Stomach smooth muscle (tissue), 2 donors: ENCODE measurements around the gene CCR5.

Source experiments
- H3K27ac ChIP-seq: one replicate; pipeline ENCODE4 v1.7.0; 2013; ENCODE audit warnings: mild to moderate bottlenecking, low read length, inconsistent platforms
- H3K27me3 ChIP-seq, 2 donors: one replicate each; pipeline ENCODE4 v1.7.0; 2013; ENCODE audit warnings: low read length in 2 of 2; ENCODE audit not compliant: insufficient read depth in 2 of 2, control insufficient read depth in 1 of 2
- H3K36me3 ChIP-seq, 2 donors: one replicate each; pipeline ENCODE4 v1.7.0; 2013; ENCODE audit warnings: low read length in 2 of 2; ENCODE audit not compliant: control insufficient read depth in 2 of 2, insufficient read depth in 2 of 2
- H3K4me1 ChIP-seq: one replicate; pipeline ENCODE4 v1.7.0; 2013; ENCODE audit warnings: low read length; ENCODE audit not compliant: control insufficient read depth, insufficient read depth
- H3K4me3 ChIP-seq, 2 donors: one replicate each; pipeline ENCODE4 v1.7.0; 2013; ENCODE audit warnings: low read length in 2 of 2
- H3K9ac ChIP-seq, 2 donors: one replicate each; pipeline ENCODE4 v1.7.0; 2013; ENCODE audit warnings: low read length in 2 of 2, mild to moderate bottlenecking in 1 of 2
- H3K9me3 ChIP-seq, 2 donors: one replicate each; pipeline ENCODE4 v1.7.0; 2013; ENCODE audit warnings: low read length in 2 of 2; ENCODE audit not compliant: control insufficient read depth in 2 of 2
- donor health status: healthy.
- donor health status: Pancreatic carcinoma.

The CCR5 gene

GRCh38 chr3:46408853-46409252, 38.1 kb downstream of the CCR5 start:
- no peak overlapping the region for H3K27ac ChIP-seq
- H3K4me3 ChIP-seq: no peak overlapping the region

GRCh38 chr3:46409739-46410489, 39.2 kb downstream of the CCR5 start:
- H3K36me3 ChIP-seq: no peaks in the 10 kb centered on the region
- no peak overlapping the region for H3K27ac ChIP-seq
- peaks cover 2 to 7% of the 10 kb centered on the region in 2 donors for H3K27me3 ChIP-seq
- no peak overlapping the region for H3K9ac ChIP-seq
- H3K4me1 ChIP-seq: peaks cover 14% of the 10 kb centered on the region
- no peak overlapping the region for H3K4me3 ChIP-seq
- no peaks in the 10 kb centered on the region for H3K9me3 ChIP-seq

More at GRCh38 chr3:46408853-46409252, 38.1 kb downstream of the CCR5 start:
- H3K27me3 ChIP-seq: peaks cover 2 to 7% of the 10 kb centered on the region in 2 donors
- H3K4me1 ChIP-seq: peaks cover 14% of the 10 kb centered on the region
- no peaks in the 10 kb centered on the region for H3K36me3 ChIP-seq
- H3K9me3 ChIP-seq: no peaks in the 10 kb centered on the region
- no peak overlapping the region for H3K9ac ChIP-seq

- H3K4me1 ChIP-seq: peaks cover 11% of the 10 kb centered on the region
- no peaks in the 10 kb centered on the region for H3K36me3 ChIP-seq
- H3K9me3 ChIP-seq: no peaks in the 10 kb centered on the region
- H3K27ac ChIP-seq: no peak overlapping the region
- H3K27me3 ChIP-seq: peaks cover 2 to 7% of the 10 kb centered on the region in 2 donors
- no peak overlapping the region for H3K9ac ChIP-seq
- H3K4me3 ChIP-seq: no peak overlapping the region
Measured at GRCh38 chr3:46410669-46411068, 39.9 kb downstream of the CCR5 start.

- no peak overlapping the region for H3K4me3 ChIP-seq
Measured at GRCh38 chr3:46411271-46411670, 40.5 kb downstream of the CCR5 start.

GRCh38 chr3:46412786-46413298, 42.1 kb downstream of the CCR5 start:
- Histone ChIP-seq H3K4me3 (no peak overlapping the region), H3K27me3 (peaks cover 2 to 7% of the 10 kb centered on the region in 2 donors), H3K36me3 (no peaks in the 10 kb centered on the region), H3K4me1 (peaks cover 4% of the 10 kb centered on the region), H3K9ac (no peak overlapping the region), H3K27ac (no peak overlapping the region), H3K9me3 (no peaks in the 10 kb centered on the region)

More at GRCh38 chr3:46411271-46411670, 40.5 kb downstream of the CCR5 start:
- no peaks in the 10 kb centered on the region for H3K9me3 ChIP-seq
- no peak overlapping the region for H3K27ac ChIP-seq
- H3K4me1 ChIP-seq: peaks cover 11% of the 10 kb centered on the region
- no peak overlapping the region for H3K9ac ChIP-seq
- peaks cover 2 to 7% of the 10 kb centered on the region in 2 donors for H3K27me3 ChIP-seq
- no peaks in the 10 kb centered on the region for H3K36me3 ChIP-seq

GRCh38 chr3:46413951-46414350, 43.2 kb downstream of the CCR5 start:
- Histone ChIP-seq H3K9me3 (no peaks in the 10 kb centered on the region), H3K27me3 (peaks cover 0 to 7% of the 10 kb centered on the region in 2 donors), H3K4me1 (no peaks in the 10 kb centered on the region), H3K4me3 (no peak overlapping the region), H3K9ac (no peak overlapping the region), H3K36me3 (no peaks in the 10 kb centered on the region), H3K27ac (no peak overlapping the region)

GRCh38 chr3:46414739-46415138, 44.0 kb downstream of the CCR5 start:
- no peaks in the 10 kb centered on the region for H3K4me1 ChIP-seq
- H3K27me3 ChIP-seq: peaks cover 0 to 7% of the 10 kb centered on the region in 2 donors
- H3K9ac ChIP-seq: no peak overlapping the region
- no peaks in the 10 kb centered on the region for H3K9me3 ChIP-seq
- no peak overlapping the region for H3K4me3 ChIP-seq
- no peak overlapping the region for H3K27ac ChIP-seq
- no peaks in the 10 kb centered on the region for H3K36me3 ChIP-seq

DNA sequence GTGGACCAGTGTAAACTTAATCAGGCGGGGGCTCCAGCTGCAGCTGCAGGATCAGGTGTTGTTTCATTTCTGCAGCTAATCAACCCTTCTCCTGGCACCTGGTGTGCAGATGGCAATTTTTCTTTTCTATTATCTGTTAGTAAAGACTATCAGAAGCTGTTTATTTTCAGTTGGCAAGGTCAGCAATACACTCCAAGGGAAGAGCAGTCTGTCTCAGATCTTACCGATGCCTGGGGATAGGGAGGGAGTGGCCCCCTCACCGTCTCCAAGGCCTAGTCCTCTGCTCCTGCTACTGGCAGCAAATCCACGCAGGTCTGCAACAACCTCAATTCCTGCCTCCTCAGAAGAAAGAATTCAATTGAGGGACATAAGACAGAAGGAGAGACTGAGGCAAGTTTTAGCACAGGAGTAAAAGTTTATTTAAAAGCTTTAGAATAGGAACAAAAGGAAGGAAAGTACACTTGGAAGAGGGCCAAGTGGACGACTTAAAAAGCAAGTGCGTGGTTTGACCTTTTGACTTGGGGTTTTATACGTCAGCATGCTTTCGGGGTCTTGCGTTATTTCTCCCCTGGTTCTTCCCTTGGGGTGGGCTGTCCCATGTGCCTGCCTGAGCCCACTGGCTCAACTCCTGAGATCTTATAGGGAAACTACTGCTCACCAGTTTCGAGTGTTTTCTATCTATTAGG, 45.5 kb downstream of the CCR5 start:
- no peak overlapping the region for H3K4me3 ChIP-seq

DNA sequence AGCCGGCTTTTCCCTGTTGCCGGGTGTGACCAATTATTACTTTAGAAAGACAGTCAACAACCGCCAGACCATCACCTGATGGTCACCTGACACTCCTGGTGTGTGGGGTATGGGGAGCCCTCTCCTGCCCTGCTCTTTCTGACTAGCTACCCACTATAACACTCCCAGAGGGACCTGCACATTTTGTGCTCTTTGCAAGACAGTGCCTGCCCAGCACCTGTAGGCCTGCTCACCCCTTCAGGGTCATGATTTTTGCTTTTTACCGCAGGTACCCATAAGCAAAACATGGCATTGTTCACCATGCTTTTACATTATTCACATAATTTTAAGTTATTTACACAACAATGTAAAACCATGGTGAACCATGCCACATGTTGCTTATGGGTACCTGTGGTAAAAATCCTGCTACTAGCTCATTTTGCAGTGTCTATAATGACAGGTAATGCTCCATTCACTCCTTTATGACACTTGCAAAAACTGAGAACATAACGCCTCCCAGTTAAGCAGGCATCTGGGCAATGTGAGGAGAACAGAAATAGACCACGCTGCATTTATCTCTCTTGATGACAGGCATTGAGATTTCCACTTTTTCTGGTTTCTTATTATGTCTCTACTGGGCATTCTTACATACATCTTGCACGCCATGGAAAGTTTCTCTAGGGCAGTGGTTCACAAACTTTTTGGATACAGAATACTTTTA, 46.2 kb downstream of the CCR5 start:
- Histone ChIP-seq H3K27me3 (no peaks in the 10 kb centered on the region), H3K4me3 (no peak overlapping the region), H3K4me1 (no peaks in the 10 kb centered on the region), H3K9me3 (no peaks in the 10 kb centered on the region), H3K36me3 (no peaks in the 10 kb centered on the region), H3K27ac (no peak overlapping the region), H3K9ac (no peak overlapping the region)

More for the DNA sequence above, 45.5 kb downstream of the CCR5 start:
- no peaks in the 10 kb centered on the region for H3K36me3 ChIP-seq
- H3K4me1 ChIP-seq: no peaks in the 10 kb centered on the region
- no peak overlapping the region for H3K9ac ChIP-seq
- no peaks in the 10 kb centered on the region for H3K27me3 ChIP-seq
- no peaks in the 10 kb centered on the region for H3K9me3 ChIP-seq
- H3K27ac ChIP-seq: no peak overlapping the region

DNA sequence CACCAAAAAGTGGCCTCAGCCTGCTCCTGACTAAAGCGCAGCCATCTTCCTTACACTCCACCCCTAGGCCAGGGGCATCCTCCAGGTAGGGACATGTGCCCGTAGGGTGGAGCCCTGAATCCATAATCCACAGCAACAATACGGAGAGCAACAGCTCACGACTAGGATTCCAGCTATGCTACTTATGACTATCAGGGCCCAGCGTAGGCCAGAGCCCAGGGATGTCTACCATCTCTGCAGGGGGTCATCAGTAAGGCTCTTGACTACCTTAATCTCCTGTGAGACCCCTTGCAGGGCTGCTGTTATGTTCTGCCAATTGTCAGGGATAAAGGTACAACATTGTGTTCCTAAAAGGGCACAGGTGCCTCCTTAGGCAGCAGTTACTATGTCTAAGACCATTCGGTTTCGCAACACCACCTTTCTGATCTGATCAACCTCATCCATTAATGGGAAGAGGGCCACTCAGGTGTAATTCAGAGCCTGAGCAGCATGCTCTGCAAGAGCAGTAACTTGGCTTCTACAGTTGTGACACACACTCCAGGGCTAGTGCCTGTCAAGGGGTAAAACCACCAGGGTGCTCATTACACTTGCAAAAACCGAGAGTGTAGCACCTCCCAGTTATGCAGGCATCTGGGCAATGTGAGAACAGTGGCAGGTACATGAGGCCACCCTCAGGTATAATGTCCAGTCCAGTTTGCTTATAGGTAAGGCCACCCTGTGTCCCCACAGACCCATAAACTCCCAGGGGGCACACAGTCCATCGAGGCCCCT, 47.3 kb downstream of the CCR5 start:
- no peaks in the 10 kb centered on the region for H3K9me3 ChIP-seq
- H3K36me3 ChIP-seq: no peaks in the 10 kb centered on the region
- H3K27ac ChIP-seq: no peak overlapping the region
- no peak overlapping the region for H3K9ac ChIP-seq
- H3K4me3 ChIP-seq: no peak overlapping the region
- no peaks in the 10 kb centered on the region for H3K27me3 ChIP-seq
- H3K4me1 ChIP-seq: no peaks in the 10 kb centered on the region
